ENCODE data around the gene UBE2E1. TPM values are rescaled to one million over a fixed set of nuclear protein-coding genes. Genes with fewer than 3 reads are reported as not detected.

UBE2E1 gene
- polyA plus RNA-seq, 1 experiment, result 134 TPM

DNA sequence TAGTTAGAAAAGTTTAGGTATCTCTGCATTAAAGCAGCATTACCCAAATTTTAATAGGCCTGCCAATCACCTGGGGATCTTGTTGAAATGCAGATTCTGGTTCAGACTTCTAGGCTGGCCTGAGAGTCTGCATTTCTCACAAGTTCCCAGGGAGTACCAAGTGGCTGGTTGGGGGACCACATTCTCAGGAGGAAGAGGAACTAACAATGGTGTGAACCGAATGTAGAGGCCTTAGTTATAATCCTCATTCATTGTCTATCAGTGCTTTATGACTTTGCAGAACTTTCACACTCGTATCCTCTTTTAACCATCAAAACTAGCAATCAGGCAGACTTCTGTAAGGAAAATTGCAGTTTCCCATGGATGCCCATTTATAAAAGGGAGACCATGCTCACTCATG lies 38.2 kb upstream of the UBE2E1 start:
- ChIA-PET CTCF (no interaction called here), POLR2A (no interaction called here)
- TF ChIP-seq, protein P1, sequence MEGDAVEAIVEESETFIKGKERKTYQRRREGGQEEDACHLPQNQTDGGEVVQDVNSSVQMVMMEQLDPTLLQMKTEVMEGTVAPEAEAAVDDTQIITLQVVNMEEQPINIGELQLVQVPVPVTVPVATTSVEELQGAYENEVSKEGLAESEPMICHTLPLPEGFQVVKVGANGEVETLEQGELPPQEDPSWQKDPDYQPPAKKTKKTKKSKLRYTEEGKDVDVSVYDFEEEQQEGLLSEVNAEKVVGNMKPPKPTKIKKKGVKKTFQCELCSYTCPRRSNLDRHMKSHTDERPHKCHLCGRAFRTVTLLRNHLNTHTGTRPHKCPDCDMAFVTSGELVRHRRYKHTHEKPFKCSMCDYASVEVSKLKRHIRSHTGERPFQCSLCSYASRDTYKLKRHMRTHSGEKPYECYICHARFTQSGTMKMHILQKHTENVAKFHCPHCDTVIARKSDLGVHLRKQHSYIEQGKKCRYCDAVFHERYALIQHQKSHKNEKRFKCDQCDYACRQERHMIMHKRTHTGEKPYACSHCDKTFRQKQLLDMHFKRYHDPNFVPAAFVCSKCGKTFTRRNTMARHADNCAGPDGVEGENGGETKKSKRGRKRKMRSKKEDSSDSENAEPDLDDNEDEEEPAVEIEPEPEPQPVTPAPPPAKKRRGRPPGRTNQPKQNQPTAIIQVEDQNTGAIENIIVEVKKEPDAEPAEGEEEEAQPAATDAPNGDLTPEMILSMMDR (IDR thresholded peaks at IDR 0.05; ENCODE audit: low read depth, low read length), result no peak
- DNase-seq (ENCODE audit: low read depth, low spot score), result no peak
- Histone ChIP-seq H3K27me3 (ENCODE audit: control insufficient read depth, insufficient read depth, low read length) (no peaks in the 10 kb centered on the region), H3K4me3 (ENCODE audit: low read depth, low read length) (no peak overlapping the region), H3K27ac (ENCODE audit: low read depth, low read length) (no peak overlapping the region), H3K9me3 (ENCODE audit: control insufficient read depth, insufficient read depth, low read length) (no peaks in the 10 kb centered on the region)

DNA sequence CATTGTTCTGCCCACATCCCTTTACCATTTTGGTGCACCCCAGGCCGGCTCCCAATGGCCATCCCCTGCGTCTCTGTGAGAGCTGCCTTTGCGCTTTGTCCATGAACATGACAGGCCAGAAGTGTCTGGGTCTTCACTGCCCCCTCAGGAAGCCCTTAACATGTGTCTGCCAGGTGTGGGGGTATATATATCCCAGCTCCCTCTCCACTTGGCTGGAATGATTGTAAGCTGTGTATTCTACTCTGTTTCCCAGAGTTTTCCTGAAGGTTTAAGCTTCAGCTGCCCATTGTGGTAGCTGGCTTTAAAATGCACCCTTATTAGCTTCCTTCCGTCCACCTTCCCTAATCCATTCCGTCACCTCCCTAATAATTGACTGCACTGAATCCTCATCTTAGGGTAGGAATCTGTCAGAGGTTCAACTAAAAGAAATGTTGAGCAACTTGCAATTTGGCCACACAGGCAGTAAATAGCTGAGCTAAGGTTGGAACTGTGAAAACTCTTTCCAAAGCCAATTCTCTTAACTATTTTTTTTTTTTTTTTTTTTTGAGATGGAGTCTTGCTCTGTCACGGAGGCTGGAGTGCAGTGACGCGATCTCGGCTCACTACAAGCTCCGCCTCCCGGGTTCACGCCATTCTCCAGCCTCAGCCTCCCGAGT lies 30.4 kb upstream of the UBE2E1 start:
- CTCF ChIA-PET, result interaction anchor here (0.7 to 1.5 kb wide), 2 partner anchors 13 to 69 kb away, joined by 4 read pairs; no protein-coding TSS in a partner anchor
- Histone ChIP-seq H3K27me3 (ENCODE audit: control insufficient read depth, insufficient read depth, low read length) (no peaks in the 10 kb centered on the region), H3K27ac (ENCODE audit: low read depth, low read length) (no peak overlapping the region), H3K4me3 (ENCODE audit: low read depth, low read length) (no peak overlapping the region), H3K9me3 (ENCODE audit: control insufficient read depth, insufficient read depth, low read length) (0 out of 2 replicates have a peak, but pooled peaks cover 3% of the 10 kb centered on the region)
- TF ChIP-seq, protein P1 (IDR thresholded peaks at IDR 0.05; ENCODE audit: low read depth, low read length), result no peak
- DNase-seq (ENCODE audit: low read depth, low spot score), result no peak
- POLR2A ChIA-PET, result interaction anchor here (0.6 to 0.7 kb wide), 2 partner anchors 23 to 545 kb away, joined by 3 to 8 read pairs; no protein-coding TSS in a partner anchor

DNA sequence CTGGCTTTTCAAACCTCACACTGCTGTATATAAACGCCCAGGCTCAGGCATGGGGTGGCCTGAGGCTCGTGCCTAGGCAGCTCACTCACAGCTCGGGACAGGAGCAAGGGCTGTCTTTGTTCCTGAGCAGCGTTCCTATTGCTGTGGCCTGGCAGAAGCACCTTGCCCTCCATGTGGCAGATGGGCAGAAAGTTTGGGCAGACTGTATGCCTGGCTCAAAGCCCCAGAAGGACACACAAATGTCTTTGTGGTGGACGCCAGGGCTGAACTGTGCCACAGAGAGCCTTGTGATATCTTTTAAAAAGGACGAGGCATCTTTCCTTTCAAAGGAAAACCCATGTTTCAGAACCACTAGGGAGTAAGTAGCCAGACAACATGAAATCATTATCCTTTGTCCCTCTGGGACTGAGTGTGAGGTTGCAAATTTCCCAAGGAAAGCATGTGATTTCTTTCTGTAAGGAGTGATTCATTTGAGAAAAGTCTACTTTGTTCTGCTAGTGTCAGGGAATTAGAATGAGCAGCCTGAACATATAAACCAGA lies 29.3 kb upstream of the UBE2E1 start:
- CTCF ChIA-PET, result interaction anchor here (1.5 kb wide), 1 partner anchor 14 kb away, joined by 4 read pairs; no protein-coding TSS in a partner anchor
- H3K9me3 ChIP-seq (ENCODE audit: control insufficient read depth, insufficient read depth, low read length), result 0 out of 2 replicates have a peak, but pooled peaks cover 3% of the 10 kb centered on the region
- no peak overlapping the region for H3K27ac ChIP-seq (ENCODE audit: low read depth, low read length)
- TF ChIP-seq, protein P1 (IDR thresholded peaks at IDR 0.05; ENCODE audit: low read depth, low read length), result no peak
- peak; percentile 39 for DNase-seq (ENCODE audit: low read depth, low spot score)
- H3K27me3 ChIP-seq (ENCODE audit: control insufficient read depth, insufficient read depth, low read length), result no peaks in the 10 kb centered on the region
- POLR2A ChIA-PET, result no interaction called here
- H3K4me3 ChIP-seq (ENCODE audit: low read depth, low read length), result no peak overlapping the region

DNA sequence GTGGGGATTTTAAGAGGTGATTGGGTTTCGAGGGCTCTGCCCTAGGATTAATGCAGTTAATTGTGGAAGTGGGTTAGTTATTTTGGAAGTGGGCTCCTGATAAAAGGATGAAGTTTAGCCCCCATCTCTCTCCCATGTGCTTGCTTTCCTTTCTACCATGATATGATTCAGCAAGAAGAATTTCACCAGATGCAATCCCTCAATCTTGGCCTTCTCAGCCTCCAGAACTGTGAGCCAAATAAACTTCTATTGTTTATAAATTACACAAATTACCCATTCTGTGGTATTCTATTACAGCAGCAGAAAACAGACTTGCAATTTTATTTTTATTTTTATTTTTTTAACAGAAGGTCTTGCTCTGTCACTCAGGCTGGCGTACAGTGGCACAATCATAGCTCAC lies 27.3 kb upstream of the UBE2E1 start:
- peak; percentile 41 for DNase-seq (ENCODE audit: low read depth, low spot score)
- Histone ChIP-seq H3K9me3 (ENCODE audit: control insufficient read depth, insufficient read depth, low read length) (peaks cover 8% of the 10 kb centered on the region; the same call in 1 of the 2 replicates), H3K27ac (ENCODE audit: low read depth, low read length) (no peak overlapping the region), H3K4me3 (ENCODE audit: low read depth, low read length) (no peak overlapping the region), H3K27me3 (ENCODE audit: control insufficient read depth, insufficient read depth, low read length) (peaks cover 2% of the 10 kb centered on the region)
- ChIA-PET CTCF (no interaction called here), POLR2A (interaction anchor here (0.7 kb wide), 2 partner anchors 39 to 83 kb away, joined by 3 to 5 read pairs; no protein-coding TSS in a partner anchor)
- TF ChIP-seq, protein P1 (IDR thresholded peaks at IDR 0.05; ENCODE audit: low read depth, low read length), result no peak

DNA sequence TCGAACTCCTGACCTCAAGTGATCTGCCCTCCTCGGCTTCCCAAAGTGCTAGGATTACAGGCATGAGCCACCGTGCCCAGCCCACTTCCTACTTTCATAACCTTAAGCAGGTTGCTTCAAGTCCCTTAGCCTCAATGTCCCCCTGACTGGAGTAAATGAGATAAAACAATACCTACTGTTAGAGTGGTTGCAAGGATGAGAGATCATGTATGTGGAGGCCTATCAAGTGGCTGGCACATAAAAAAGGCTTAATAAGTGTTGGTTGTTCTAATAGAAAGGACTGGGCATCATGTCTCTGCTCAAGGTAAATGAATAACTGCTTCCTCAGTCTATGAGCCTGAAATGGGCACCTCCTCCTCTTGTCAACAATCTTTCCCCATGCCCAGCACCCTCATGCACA lies 25.9 kb upstream of the UBE2E1 start:
- H3K9me3 ChIP-seq (ENCODE audit: control insufficient read depth, insufficient read depth, low read length), result peaks cover 8% of the 10 kb centered on the region; the same call in 1 of the 2 replicates
- ChIA-PET CTCF (no interaction called here), POLR2A (no interaction called here)
- peaks cover 2% of the 10 kb centered on the region for H3K27me3 ChIP-seq (ENCODE audit: control insufficient read depth, insufficient read depth, low read length)
- no peak overlapping the region for H3K4me3 ChIP-seq (ENCODE audit: low read depth, low read length)
- TF ChIP-seq, protein P1 (IDR thresholded peaks at IDR 0.05; ENCODE audit: low read depth, low read length), result no peak
- no peak for DNase-seq (ENCODE audit: low read depth, low spot score)
- no peak overlapping the region for H3K27ac ChIP-seq (ENCODE audit: low read depth, low read length)

All from AG04450 (cell line).